Choroid plexus epithelial cell (primary cell): ENCODE data around the gene ST7.
A peak's percentile ranks its signal among the peaks of the same experiment; 100 is the strongest.

Source experiments
- DNase-seq: peaks from one replicate; pipeline ENCODE4 v3.0.0-alpha.2; 2010; ENCODE audit warnings: low read depth
- H3K4me3 ChIP-seq: 2 replicates; pipeline ENCODE4 v1.5.1; 2011; ENCODE audit warnings: low read depth, mild to moderate bottlenecking, control low read depth, low read length, moderate library complexity
- CTCF ChIP-seq: conservative IDR thresholded peaks from 2 replicates; pipeline ENCODE4 v1.5.1; 2011; ENCODE audit warnings: low read depth, mild to moderate bottlenecking, control low read depth, inconsistent platforms, low read length, moderate library complexity

The ST7 gene

GRCh38 chr7:117270371-117270770 lies 317.1 kb downstream of the ST7 start:
- no peak overlapping the region for H3K4me3 ChIP-seq
- peak; percentile 52 for DNase-seq
- no peak for TF ChIP-seq CTCF

DNA sequence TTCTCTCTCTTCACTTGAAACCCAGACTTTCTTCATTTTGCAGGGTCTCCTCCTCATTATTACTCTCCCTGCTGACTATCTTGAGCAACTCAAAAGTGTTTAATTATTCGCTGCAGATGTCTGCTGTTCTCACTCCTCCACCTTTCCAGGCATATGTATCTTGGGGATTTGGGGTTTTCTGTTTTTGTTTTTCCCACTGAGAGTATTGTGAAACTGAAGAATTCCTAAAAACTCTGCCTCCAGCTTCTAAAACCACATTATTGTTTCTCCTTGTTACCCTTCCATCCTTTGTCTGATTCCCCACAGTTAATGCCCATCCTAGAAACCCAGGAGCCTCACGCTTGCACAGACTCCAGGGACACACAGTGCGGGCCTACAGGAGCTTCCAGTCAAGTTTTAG lies 318.3 kb downstream of the ST7 start:
- no peak overlapping the region for H3K4me3 ChIP-seq
- no peak for DNase-seq
- no peak for TF ChIP-seq CTCF

DNA sequence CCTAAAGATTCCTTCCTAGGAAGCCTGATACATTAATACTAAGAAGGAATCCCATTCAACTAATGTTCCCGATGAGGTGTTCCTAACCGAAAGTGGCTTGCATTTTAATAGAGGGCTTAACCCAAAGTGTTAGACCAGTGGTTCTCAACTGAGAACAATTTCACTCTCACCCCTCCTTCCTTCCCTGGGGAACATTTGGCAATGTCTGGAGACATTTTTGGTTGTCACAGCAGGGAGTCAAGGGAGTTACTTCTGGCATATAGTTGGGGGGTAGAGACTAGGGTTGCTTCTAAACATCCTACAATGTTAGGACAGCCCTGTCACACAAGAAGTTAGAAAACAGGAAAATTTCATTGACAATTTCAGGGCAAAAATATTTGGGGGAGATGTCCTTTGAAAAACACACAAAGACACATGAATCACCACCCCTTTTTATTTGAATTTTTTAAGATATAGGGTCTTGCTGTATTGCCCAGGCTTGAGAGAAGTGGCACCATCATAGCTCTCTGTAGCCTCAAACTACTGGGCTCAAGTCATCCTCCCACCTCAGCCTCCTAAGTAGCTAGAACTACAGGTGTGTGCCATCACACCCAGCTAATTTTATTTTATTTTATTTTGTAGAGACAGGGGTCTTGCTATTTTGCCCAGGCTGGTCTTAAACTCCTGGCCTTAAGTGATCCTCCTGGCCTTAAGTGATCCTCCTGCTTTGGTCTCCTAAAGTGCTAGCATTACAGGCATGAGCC lies 318.9 kb downstream of the ST7 start:
- TF ChIP-seq CTCF: no peak
- H3K4me3 ChIP-seq: no peak overlapping the region

GRCh38 chr7:117273325-117273724 lies 320.0 kb downstream of the ST7 start:
- no peak for TF ChIP-seq CTCF
- no peak overlapping the region for H3K4me3 ChIP-seq
- no peak for DNase-seq

More for the DNA sequence above, 318.9 kb downstream of the ST7 start:
- no peak for DNase-seq

- H3K4me3 ChIP-seq: no peak overlapping the region
- no peak for DNase-seq
- TF ChIP-seq CTCF: no peak
These were observed 320.5 kb downstream of the ST7 start for GRCh38 chr7:117273814-117274225.

DNA sequence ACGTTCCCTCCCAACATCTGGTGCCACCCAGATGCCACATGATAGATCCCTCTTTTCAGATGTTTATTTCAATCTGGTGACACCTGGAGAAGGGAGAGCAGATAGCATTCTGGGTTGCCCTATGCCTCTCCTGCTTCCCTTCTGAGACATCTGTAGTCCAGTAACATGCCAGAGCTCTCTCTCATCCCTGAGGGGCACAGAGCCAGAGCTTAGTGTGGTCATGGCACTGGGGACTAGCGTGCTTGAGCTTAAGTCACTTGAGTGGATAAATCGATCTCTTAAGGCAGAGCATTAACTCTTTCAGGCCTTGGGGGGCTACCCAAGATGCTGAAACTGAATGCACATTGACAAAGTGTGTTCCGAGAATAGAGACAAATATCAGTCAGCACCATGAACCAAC lies 321.6 kb downstream of the ST7 start:
- no peak for TF ChIP-seq CTCF
- no peak overlapping the region for H3K4me3 ChIP-seq
- no peak for DNase-seq

DNA sequence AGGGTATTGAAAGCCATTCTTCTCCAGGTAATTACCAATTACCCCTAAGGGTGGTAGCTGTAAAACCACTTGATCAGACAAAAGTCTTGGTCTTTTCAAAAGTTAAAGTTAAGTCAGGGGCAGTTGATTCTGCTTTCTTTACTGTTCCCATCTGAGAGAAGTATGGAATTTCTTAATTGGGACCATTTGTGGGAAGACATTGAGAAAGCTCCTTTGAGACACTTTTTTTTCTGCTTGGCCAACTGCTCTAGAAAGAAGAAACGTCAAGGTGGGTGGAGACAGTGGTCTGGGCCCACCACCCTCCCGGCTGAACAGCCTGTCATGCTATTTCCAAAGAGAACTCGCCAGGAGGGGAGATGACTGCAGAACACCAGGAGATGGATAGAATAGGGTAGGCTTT lies 324.3 kb downstream of the ST7 start:
- DNase-seq: no peak
- no peak overlapping the region for H3K4me3 ChIP-seq
- TF ChIP-seq CTCF: no peak
